H1 (cell line): Measurements from ENCODE around the gene RRP9. TPM values are rescaled to one million over a fixed set of nuclear protein-coding genes. Genes with fewer than 3 reads are reported as not detected.

Experiments
- CTCF ChIA-PET: fragments of 300-600 bp; sonication (Branson Sonifier 250); formaldehyde crosslinking; loops from one replicate; lab custom pipeline; 2021; ENCODE audit not compliant: partially characterized antibody; lab: Charles Lee
- POLR2A ChIA-PET: fragments of 300-600 bp; sonication (Branson Sonifier 250); formaldehyde crosslinking; loops from one replicate; lab custom pipeline; 2021; ENCODE audit warnings: inconsistent platforms; ENCODE audit not compliant: partially characterized antibody; lab: Charles Lee
- DNase-seq, 2 experiments: peaks; one replicate each; pipeline versions ENCODE4 v3.0.0 to v3.0.0-alpha.2; 2010 to 2022; ENCODE audit warnings: low spot score in 2 of 2, low read depth in 1 of 2, mixed read lengths in 1 of 2
- FAIRE-seq: peaks from 2 replicates; lab custom pipeline; 2011; peaks lifted over from hg19 to GRCh38; lab: Jason Lieb, UNC
- H2AFZ ChIP-seq: 2 replicates; pipeline ENCODE4 v1.8.1; 2012; ENCODE audit warnings: low read length, inconsistent platforms
- H2AK5ac ChIP-seq: 2 replicates; pipeline ENCODE4 v1.6.1; 2013; ENCODE audit warnings: low read depth, low read length
- H2BK120ac ChIP-seq: replicated peaks from 2 replicates; pipeline ENCODE3; 2013; ENCODE audit warnings: low read depth, low read length, inconsistent platforms
- H2BK12ac ChIP-seq: 2 replicates; pipeline ENCODE4 v1.6.1; 2013; ENCODE audit warnings: low read depth, low read length
- H2BK15ac ChIP-seq: 2 replicates; pipeline ENCODE4 v1.6.1; 2013; ENCODE audit warnings: low read length
- H2BK20ac ChIP-seq: 2 replicates; pipeline ENCODE4 v1.6.1; 2013; ENCODE audit warnings: low read length
- H2BK5ac ChIP-seq: 2 replicates; pipeline ENCODE4 v1.6.1; 2013; ENCODE audit warnings: low read depth, low read length
- H3K14ac ChIP-seq: 2 replicates; pipeline ENCODE4 v1.6.1; 2013; ENCODE audit warnings: inconsistent platforms; ENCODE audit not compliant: insufficient read length
- H3K18ac ChIP-seq: 2 replicates; pipeline ENCODE4 v1.6.1; 2013; ENCODE audit warnings: low read length; ENCODE audit errors: extremely low read depth
- H3K23ac ChIP-seq: 2 replicates; pipeline ENCODE4 v1.6.1; 2013; ENCODE audit warnings: inconsistent platforms; ENCODE audit not compliant: insufficient read length
- H3K23me2 ChIP-seq: 2 replicates; pipeline ENCODE4 v1.6.1; 2013; ENCODE audit warnings: low read depth, low read length
- H3K27ac ChIP-seq: 2 replicates; pipeline ENCODE4 v1.6.1; 2011; ENCODE audit warnings: low read depth, low read length, inconsistent platforms
- H3K27me3 ChIP-seq, 4 experiments: replicated peaks in 1 of 4; 1 replicate in 1 of 4; 2 replicates in 3 of 4; pipeline versions ENCODE4 v1.6.1 to v1.8.1; 2011 to 2013; ENCODE audit warnings: low read length in 3 of 4, mild to moderate bottlenecking in 3 of 4, inconsistent platforms in 2 of 4, mixed read lengths in 2 of 4, moderate library complexity in 1 of 4; ENCODE audit not compliant: control insufficient read depth in 3 of 4, insufficient read depth in 3 of 4; ENCODE audit errors: extremely low read depth in 1 of 4
- H3K36me3 ChIP-seq, 4 experiments: 2 replicates each; pipeline versions ENCODE4 v1.6.1 to v1.8.1; 2011 to 2013; ENCODE audit warnings: mild to moderate bottlenecking in 4 of 4, low read length in 3 of 4, moderate library complexity in 2 of 4, control low read depth in 1 of 4, inconsistent platforms in 1 of 4; ENCODE audit not compliant: insufficient read depth in 4 of 4, control insufficient read depth in 2 of 4
- H3K4ac ChIP-seq: replicated peaks from 2 replicates; pipeline ENCODE3; 2013; ENCODE audit warnings: low read length, low read depth, mixed read lengths, inconsistent platforms; ENCODE audit not compliant: insufficient read length
- H3K4me1 ChIP-seq, 4 experiments: replicated peaks in 1 of 4; 1 replicate in 1 of 4; 2 replicates in 3 of 4; pipeline versions ENCODE4 v1.6.1 to v1.8.1; 2011 to 2013; ENCODE audit warnings: low read length in 3 of 4, inconsistent platforms in 2 of 4, mixed read lengths in 1 of 4; ENCODE audit not compliant: insufficient read depth in 4 of 4, control insufficient read depth in 3 of 4
- H3K4me2 ChIP-seq, 2 experiments: 2 replicates each; pipeline versions ENCODE4 v1.6.1 to v1.8.1; 2011 to 2013; ENCODE audit warnings: low read depth in 2 of 2, low read length in 2 of 2, control low read depth in 1 of 2, inconsistent platforms in 1 of 2, mild to moderate bottlenecking in 1 of 2; ENCODE audit not compliant: insufficient read depth in 1 of 2
- H3K4me3 ChIP-seq, 4 experiments: fragments of 200-600, 300-600 bp in 1 of 4; sonication (generic), shearing (Covaris generic), sonication (Bioruptor Twin) in 1 of 4; 2 replicates each; pipeline versions ENCODE4 v1.5.1 to v1.8.1; 2011 to 2016; ENCODE audit warnings: low read length in 4 of 4, low read depth in 3 of 4, control low read depth in 2 of 4, inconsistent platforms in 2 of 4, mild to moderate bottlenecking in 2 of 4, mixed read lengths in 1 of 4, moderate library complexity in 1 of 4; ENCODE audit not compliant: insufficient read depth in 2 of 4; ENCODE audit errors: extremely low read depth in 1 of 4
- H3K56ac ChIP-seq: replicated peaks from 2 replicates; pipeline ENCODE3; 2013; ENCODE audit warnings: low read depth, mild to moderate bottlenecking, mixed read lengths, low read length, inconsistent platforms; ENCODE audit not compliant: insufficient read length
- H3K79me1 ChIP-seq: 2 replicates; pipeline ENCODE4 v1.6.1; 2013; ENCODE audit warnings: low read depth, low read length, control low read depth
- H3K79me2 ChIP-seq, 2 experiments: 2 replicates each; pipeline versions ENCODE4 v1.6.1 to v1.8.1; 2012 to 2013; ENCODE audit warnings: low read length in 2 of 2, mild to moderate bottlenecking in 2 of 2, inconsistent platforms in 1 of 2; ENCODE audit not compliant: insufficient read depth in 2 of 2, control insufficient read depth in 1 of 2
- H3K9ac ChIP-seq, 4 experiments: replicated peaks in 1 of 4; 1 replicate in 1 of 4; 2 replicates in 3 of 4; pipeline versions ENCODE4 v1.6.1 to v1.8.1; 2011 to 2013; ENCODE audit warnings: low read depth in 3 of 4, low read length in 3 of 4, control low read depth in 2 of 4, mild to moderate bottlenecking in 2 of 4, moderate library complexity in 2 of 4, inconsistent platforms in 1 of 4; ENCODE audit errors: extremely low read depth in 1 of 4
- H3K9me3 ChIP-seq, 2 experiments: 2 replicates each; pipeline versions ENCODE4 v1.6.1 to v1.8.1; 2012 to 2013; ENCODE audit warnings: mild to moderate bottlenecking in 2 of 2, moderate library complexity in 2 of 2, control low read depth in 1 of 2, inconsistent platforms in 1 of 2, low read depth in 1 of 2, low read length in 1 of 2, mixed read lengths in 1 of 2; ENCODE audit not compliant: insufficient read depth in 2 of 2
- H4K20me1 ChIP-seq, 2 experiments: replicated peaks in 1 of 2; 2 replicates each; pipeline versions ENCODE3 to v1.8.1; 2011 to 2013; ENCODE audit warnings: inconsistent platforms in 2 of 2, low read length in 2 of 2, mild to moderate bottlenecking in 1 of 2; ENCODE audit not compliant: insufficient read depth in 2 of 2, control insufficient read depth in 1 of 2
- H4K5ac ChIP-seq: 2 replicates; pipeline ENCODE4 v1.6.1; 2013; ENCODE audit warnings: low read length, low read depth, mixed read lengths, inconsistent platforms; ENCODE audit not compliant: insufficient read length
- H4K8ac ChIP-seq: 2 replicates; pipeline ENCODE4 v1.8.0; 2013; ENCODE audit warnings: mild to moderate bottlenecking, moderate library complexity, low read length, inconsistent platforms; ENCODE audit not compliant: insufficient read depth; ENCODE audit errors: extremely low read depth
- H4K91ac ChIP-seq: replicated peaks from 2 replicates; pipeline ENCODE3; 2013; ENCODE audit warnings: low read length, mixed read lengths, inconsistent platforms; ENCODE audit not compliant: insufficient read length
- BRCA1 ChIP-seq: IDR thresholded peaks from 2 replicates; pipeline ENCODE4 v1.6.1; 2012; ENCODE audit warnings: low read depth, low read length, improper control_type of control experiment
- EGR1 ChIP-seq: IDR thresholded peaks from 2 replicates; pipeline ENCODE4 v1.6.1; 2011; ENCODE audit warnings: low read depth, low read length, borderline replicate concordance
- KDM4A ChIP-seq: IDR thresholded peaks from one replicate; pipeline ENCODE4 v1.7.1; 2012; ENCODE audit warnings: low read depth, mild to moderate bottlenecking, moderate library complexity, low read length, inconsistent platforms; ENCODE audit not compliant: severe bottlenecking
- MAX ChIP-seq: IDR thresholded peaks from 2 replicates; pipeline ENCODE4 v1.6.1; 2012; ENCODE audit warnings: inconsistent platforms
- PHF8 ChIP-seq: fragments of 200-600 bp; sonication (generic); conservative IDR thresholded peaks from 2 replicates; pipeline ENCODE4 v1.7.1; 2012; ENCODE audit warnings: low read depth, mild to moderate bottlenecking, inconsistent platforms, low read length, moderate library complexity
- POLR2AphosphoS5 ChIP-seq: IDR thresholded peaks from 2 replicates; pipeline ENCODE4 v1.6.1; 2011; ENCODE audit warnings: low read depth, low read length
- RBBP5 ChIP-seq: IDR thresholded peaks from 2 replicates; pipeline ENCODE4 v1.7.1; 2012; ENCODE audit warnings: low read depth, mild to moderate bottlenecking, inconsistent platforms, low read length, moderate library complexity, borderline replicate concordance
- SIN3A ChIP-seq, 2 experiments: IDR thresholded peaks in 1 of 2; conservative IDR thresholded peaks in 1 of 2; 2 replicates each; pipeline ENCODE4 v1.6.1; 2011 to 2012; ENCODE audit warnings: low read length in 2 of 2, improper control_type of control experiment in 1 of 2, low read depth in 1 of 2, mild to moderate bottlenecking in 1 of 2
- TAF1 ChIP-seq: IDR thresholded peaks from 2 replicates; pipeline ENCODE4 v1.6.1; 2011; ENCODE audit warnings: mild to moderate bottlenecking, low read depth, low read length
- TBP ChIP-seq: IDR thresholded peaks from 2 replicates; pipeline ENCODE4 v1.6.1; 2011; ENCODE audit warnings: low read depth, low read length, improper control_type of control experiment
- TCF12 ChIP-seq: IDR thresholded peaks from 2 replicates; pipeline ENCODE4 v1.6.1; 2011; ENCODE audit warnings: low read depth, mild to moderate bottlenecking, low read length
- WGBS, 2 experiments: shearing (Covaris generic) in 1 of 2; methylation state at CpG; one replicate each; pipeline versions ENCODE4 v1.1.6 to v1.1.7; 2013 to 2015; ENCODE audit warnings: low lambda C conversion rate in 2 of 2, mixed read lengths in 2 of 2, inconsistent platforms in 1 of 2, low coverage in 1 of 2, missing lambda C conversion rate in 1 of 2; ENCODE audit not compliant: insufficient replicate concordance in 2 of 2, insufficient coverage in 1 of 2, insufficient read length in 1 of 2; ENCODE audit errors: extremely low coverage in 1 of 2, missing lambda C conversion rate in 1 of 2; 5-methylcytosine and 5-hydroxymethylcytosine counted together
- polyA plus RNA-seq, 7 experiments: library from polyadenylated mRNA; depleted of rRNA in 3 of 7; stranded (reverse) in 5 of 7; unstranded in 2 of 7; fragments of >200 nt in 5 of 7; fragments of 200-250 nt in 2 of 7; gene quantifications; 1 replicate in 5 of 7; 2 replicates in 1 of 7; 4 replicates in 1 of 7; pipeline versions ENCODE4 v1.2.1 to v1.2.3, GENCODE V29; 2011 to 2013; ENCODE audit warnings: missing spikeins in 2 of 7, mixed read lengths in 2 of 7
- total RNA-seq: library from RNA; stranded (reverse); fragmentation: NEBNext Ultra II Directional; extraction: Animal tissue kit (Norgen Biotek cat#: 25700); gene quantifications from 2 replicates; pipeline ENCODE4 v1.2.1, GENCODE V29; 2021

RRP9 gene
- total and polyA plus RNA-seq, 2 of the 8 experiments (the other 6 are each of a cell fraction or from before 2014, with no cell fraction given) = 55.6 to 68.9 TPM

- no peaks in the 10 kb centered on the region for H3K79me1 ChIP-seq
- peaks cover 12 to 42% (median 33%) of the 10 kb centered on the region in 4 experiments for H3K4me1 ChIP-seq
- H3K14ac ChIP-seq = no peak overlapping the region
- H3K23me2 ChIP-seq = peaks cover 9% of the 10 kb centered on the region; the same call in 1 of the 2 replicates
- peaks cover 0 to 9% (median 2%) of the 10 kb centered on the region in 4 experiments; a peak in 5 of 7 replicates for H3K27me3 ChIP-seq
- H3K9ac ChIP-seq = peak overlapping the region; percentile 34 to 86 (median 84)
- H3K27ac ChIP-seq = peak overlapping the region; percentile 54
- H4K20me1 ChIP-seq = peaks cover 0 to 5% of the 10 kb centered on the region in 2 experiments
- peak overlapping the region; percentile 99 for H3K4ac ChIP-seq
- FAIRE-seq (no peak), DNase-seq (no peak)
- peak overlapping the region; percentile 85 to 90 for H3K4me2 ChIP-seq
- peak overlapping the region; percentile 49 for H2BK5ac ChIP-seq
- H2AK5ac ChIP-seq = peak overlapping the region; percentile 61; the same call in 1 of the 2 replicates
- H2AFZ ChIP-seq = no peak overlapping the region
- peak overlapping the region; percentile 91 for H4K5ac ChIP-seq
- WGBS, 2 experiments = 8% methylated on average over 5 of the region's 11 CpGs; no CpG with 5 or more reads in 1 of the 2 experiments
- no peaks in the 10 kb centered on the region for H3K79me2 ChIP-seq
- peak overlapping the region; percentile 95 for H2BK12ac ChIP-seq
- POLR2A ChIA-PET = interaction anchor here (0.6 to 29.3 kb wide), 18 partner anchors 9 to 1603 kb away, joined by 3 to 923 read pairs (median 4); partner anchors contain the start of genes ABHD14A, ABHD14B, ACY1 and DCAF1
- H2BK15ac ChIP-seq = no peak overlapping the region; the same call in 1 of the 2 replicates
- CTCF ChIA-PET = interaction anchor here (0.8 to 10.5 kb wide), 8 partner anchors 11 to 177 kb away, joined by 3 to 66 read pairs (median 6); partner anchors contain the start of genes ACY1, GPR62, PARP3 and RRP9
- H3K9me3 ChIP-seq = no peaks in the 10 kb centered on the region; a peak in 1 of 4 replicates
- peak overlapping the region; percentile 66 for H2BK120ac ChIP-seq
- peak overlapping the region; percentile 24; the same call in 1 of the 2 replicates for H2BK20ac ChIP-seq
- H3K36me3 ChIP-seq = no peaks in the 10 kb centered on the region
- peak overlapping the region; percentile 73 for H3K56ac ChIP-seq
- peak overlapping the region; percentile 57 to 90 (median 73) for H3K4me3 ChIP-seq
- H4K8ac ChIP-seq = peak overlapping the region; percentile 96; the same call in 1 of the 2 replicates
- peak overlapping the region; percentile 32 for H3K23ac ChIP-seq
- H3K18ac ChIP-seq = peak overlapping the region; percentile 98
- peak overlapping the region; percentile 99 for H4K91ac ChIP-seq
- peak; percentile 50; the same call in 1 of the 2 replicates for TF ChIP-seq MAX
- peak; percentile 84 for TF ChIP-seq RBBP5
- 0 out of 2 replicates have a peak, but pooled peaks have one; percentile 36 for TF ChIP-seq EGR1
- peak; percentile 55 for TF ChIP-seq TAF1
- TF ChIP-seq SIN3A (conservative IDR thresholded peaks at IDR 0.05 in 1 of 2, IDR thresholded peaks at IDR 0.05 in 1 of 2; ENCODE audit: low read depth in 1 of 2, low read length in 2 of 2) = peak in 1 of 2 experiments; percentile 47; a peak in 1 of 4 replicates
- 0 out of 2 replicates have a peak, but pooled peaks have one; percentile 17 for TF ChIP-seq PHF8
- no peak for TF ChIP-seq BRCA1
- TF ChIP-seq POLR2AphosphoS5 = peak; percentile 68; the same call in 1 of the 2 replicates
- TF ChIP-seq TBP = no peak; the same call in 1 of the 2 replicates
- TF ChIP-seq TCF12 = peak; percentile 90; the same call in 1 of the 2 replicates
- TF ChIP-seq KDM4A = peak; percentile 9
These were observed 26.6 kb upstream of the RRP9 start for GRCh38 chr3:51968170-51968775.
